OCI-LY7 (cell line): ENCODE data around the gene MTG1. TPM values are rescaled to one million over a fixed set of nuclear protein-coding genes. Genes with fewer than 3 reads are reported as not detected.
"Not testable (repeated sequence)": the region's sequence is repeated elsewhere in the genome, so short reads cannot be mapped to it uniquely, and the experiment has no call there.

ENCODE experiments used
- BruUV-seq: library from RNA; stranded (reverse); fragments of 400-500 nt; replicated peaks from 2 replicates; lab custom pipeline; 2021; lab: Mats Ljungman, UMichigan
- CTCF ChIA-PET: fragments of 300-600 bp; sonication (Branson Sonifier 250); formaldehyde crosslinking; loops from one replicate; lab custom pipeline; 2022; ENCODE audit warnings: antibody characterized with exemption; ENCODE audit not compliant: unreplicated experiment; lab: Charles Lee
- POLR2A ChIA-PET: fragments of 300-600 bp; sonication (Branson Sonifier 250); formaldehyde crosslinking; loops from one replicate; lab custom pipeline; 2022; ENCODE audit warnings: antibody characterized with exemption; lab: Charles Lee
- DNase-seq: peaks from one replicate; pipeline ENCODE4 v3.0.0-alpha.2; 2015; ENCODE audit warnings: low spot score
- H2AFZ ChIP-seq: fragments of 200-600 bp; sonication (generic), shearing (Covaris generic); 2 replicates; pipeline ENCODE4 v1.6.1; 2014; ENCODE audit warnings: mild to moderate bottlenecking, antibody characterized with exemption, low read length, moderate library complexity
- H3K27ac ChIP-seq: fragments of 200-600 bp; sonication (generic); 2 replicates; pipeline ENCODE4 v1.5.1; 2014; ENCODE audit warnings: mixed run types, low read depth, mild to moderate bottlenecking, moderate library complexity, low read length, inconsistent platforms; ENCODE audit not compliant: poor library complexity, severe bottlenecking
- H3K36me3 ChIP-seq: fragments of 200-600 bp; sonication (generic); 2 replicates; pipeline ENCODE4 v1.6.1; 2014; ENCODE audit warnings: mild to moderate bottlenecking, antibody characterized with exemption, low read length, moderate library complexity, mixed read lengths; ENCODE audit not compliant: insufficient read depth
- H3K4me1 ChIP-seq: fragments of 200-600 bp; sonication (generic); 2 replicates; pipeline ENCODE4 v1.5.1; 2014; ENCODE audit warnings: mild to moderate bottlenecking, low read length; ENCODE audit not compliant: insufficient read depth, poor library complexity, severe bottlenecking
- H3K4me2 ChIP-seq: fragments of 200-600 bp; sonication (generic); 2 replicates; pipeline ENCODE4 v1.6.1; 2014; ENCODE audit warnings: mild to moderate bottlenecking, low read length
- H3K4me3 ChIP-seq: fragments of 200-600 bp; sonication (generic); 2 replicates; pipeline ENCODE4 v1.5.1; 2014; ENCODE audit warnings: mild to moderate bottlenecking, low read depth, low read length; ENCODE audit not compliant: poor library complexity, severe bottlenecking
- H3K79me2 ChIP-seq: fragments of 200-600 bp; sonication (generic); 2 replicates; pipeline ENCODE4 v1.6.1; 2016; ENCODE audit warnings: low read depth, mild to moderate bottlenecking, low read length, moderate library complexity, mixed read lengths; ENCODE audit not compliant: insufficient read depth
- H3K9me2 ChIP-seq: fragments of 200-600 bp; sonication (generic); 2 replicates; pipeline ENCODE4 v1.6.1; 2016; ENCODE audit warnings: mild to moderate bottlenecking, low read length, mixed read lengths; ENCODE audit not compliant: insufficient read depth
- H3K9me3 ChIP-seq: fragments of 200-600 bp; sonication (generic); 2 replicates; pipeline ENCODE4 v1.6.1; 2014; ENCODE audit warnings: mild to moderate bottlenecking, mixed run types, low read length, mixed read lengths
- H4K20me1 ChIP-seq: fragments of 200-600 bp; sonication (generic); 2 replicates; pipeline ENCODE4 v1.6.1; 2014; ENCODE audit warnings: mild to moderate bottlenecking, antibody characterized with exemption, low read length, moderate library complexity, mixed read lengths; ENCODE audit not compliant: insufficient read depth
- EZH2phosphoT487 ChIP-seq: fragments of 200-600 bp; sonication (generic); IDR thresholded peaks from 2 replicates; pipeline ENCODE4 v1.6.1; 2018; ENCODE audit warnings: low read depth, borderline replicate concordance, mild to moderate bottlenecking, mixed run types, antibody characterized with exemption, low read length, moderate library complexity, mixed read lengths
- intact Hi-C: fragments of 100-400 bp; cut with micrococcal nuclease; formaldehyde crosslinking; loops from one replicate; pipeline ENCODE4 v1.10.0; 2022; ENCODE audit not compliant: unreplicated experiment
- total RNA-seq, 2 experiments: library from RNA; depleted of rRNA in 1 of 2; stranded (reverse); fragments of >200 nt in 1 of 2; shearing (Covaris generic) in 1 of 2; gene quantifications; 2 replicates each; pipeline ENCODE4 v1.2.3, GENCODE V29; 2014 to 2022
- TF ChIP-seq, protein P1 (sequence below): fragments of 200-600 bp; sonication (generic); conservative IDR thresholded peaks from 2 replicates; pipeline ENCODE4 v1.5.1; 2014; ENCODE audit warnings: mild to moderate bottlenecking, antibody characterized with exemption, low read length, moderate library complexity, mixed read lengths

Gene MTG1
- total RNA-seq, 2 experiments from 2014 or later = 85.6 to 101 TPM

DNA sequence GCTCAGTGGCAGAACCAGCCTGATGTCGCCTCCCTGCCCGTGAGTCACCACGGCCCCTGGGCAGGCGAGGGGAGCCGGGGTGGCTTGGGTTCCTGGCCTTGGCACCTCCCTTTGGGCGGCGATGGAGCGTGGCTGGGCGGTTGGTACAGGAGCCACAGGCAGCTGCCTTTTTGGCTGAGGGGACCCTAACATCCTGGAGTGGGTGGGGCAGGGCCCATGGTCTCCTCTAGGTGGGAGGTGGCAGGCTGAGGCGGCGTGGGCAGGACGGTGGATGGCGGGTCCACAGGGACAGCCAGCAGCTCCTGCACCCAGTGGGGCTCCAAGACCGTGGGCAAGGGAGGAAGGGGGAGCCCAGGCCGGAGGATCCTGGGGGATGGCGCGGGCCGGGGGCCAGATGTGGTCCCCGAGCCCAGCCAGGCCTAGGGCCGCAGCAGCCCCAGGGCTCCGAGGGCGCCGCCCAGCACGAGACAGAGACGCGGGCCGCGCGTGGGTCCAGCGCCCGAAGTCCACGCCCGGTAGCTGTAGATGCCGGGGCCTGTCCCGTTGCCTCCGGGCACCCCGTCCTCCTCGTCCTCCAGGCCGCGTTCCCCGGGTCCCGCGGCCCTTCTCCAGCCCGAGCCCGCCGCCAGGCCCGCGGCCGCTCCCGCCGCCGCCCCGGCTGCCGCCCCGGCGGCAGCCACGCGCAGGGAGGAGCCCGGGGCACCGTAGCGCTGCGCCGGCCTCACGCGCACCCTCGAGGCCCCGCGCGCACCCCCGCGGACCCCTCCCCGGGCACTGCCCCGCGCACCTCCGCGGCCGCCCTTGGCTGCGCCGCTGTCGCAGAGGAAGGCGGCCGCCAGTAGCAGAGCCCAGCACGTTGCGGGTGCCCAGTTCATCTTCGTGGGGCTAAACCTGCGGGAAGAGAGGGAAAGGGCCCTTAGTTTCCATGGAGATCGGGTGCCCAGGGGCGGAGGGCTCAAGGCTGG is 29.1 kb downstream of the MTG1 start:
- peaks cover 38% of the 10 kb centered on the region for H3K36me3 ChIP-seq
- H2AFZ ChIP-seq = no peak overlapping the region
- ChIA-PET POLR2A (no interaction called here), CTCF (no interaction called here)
- intact Hi-C loops = no loop called here
- no peak overlapping the region for H3K4me3 ChIP-seq
- H3K4me2 ChIP-seq = no peak overlapping the region
- no peaks in the 10 kb centered on the region for H3K9me3 ChIP-seq
- no peak for DNase-seq
- no peaks in the 10 kb centered on the region for H3K4me1 ChIP-seq
- H3K79me2 ChIP-seq = no peaks in the 10 kb centered on the region
- H4K20me1 ChIP-seq = no peaks in the 10 kb centered on the region
- H3K27ac ChIP-seq = no peak overlapping the region
- no TSS peak for BruUV-seq
- TF ChIP-seq EZH2phosphoT487 = no peak
- TF ChIP-seq, protein P1, sequence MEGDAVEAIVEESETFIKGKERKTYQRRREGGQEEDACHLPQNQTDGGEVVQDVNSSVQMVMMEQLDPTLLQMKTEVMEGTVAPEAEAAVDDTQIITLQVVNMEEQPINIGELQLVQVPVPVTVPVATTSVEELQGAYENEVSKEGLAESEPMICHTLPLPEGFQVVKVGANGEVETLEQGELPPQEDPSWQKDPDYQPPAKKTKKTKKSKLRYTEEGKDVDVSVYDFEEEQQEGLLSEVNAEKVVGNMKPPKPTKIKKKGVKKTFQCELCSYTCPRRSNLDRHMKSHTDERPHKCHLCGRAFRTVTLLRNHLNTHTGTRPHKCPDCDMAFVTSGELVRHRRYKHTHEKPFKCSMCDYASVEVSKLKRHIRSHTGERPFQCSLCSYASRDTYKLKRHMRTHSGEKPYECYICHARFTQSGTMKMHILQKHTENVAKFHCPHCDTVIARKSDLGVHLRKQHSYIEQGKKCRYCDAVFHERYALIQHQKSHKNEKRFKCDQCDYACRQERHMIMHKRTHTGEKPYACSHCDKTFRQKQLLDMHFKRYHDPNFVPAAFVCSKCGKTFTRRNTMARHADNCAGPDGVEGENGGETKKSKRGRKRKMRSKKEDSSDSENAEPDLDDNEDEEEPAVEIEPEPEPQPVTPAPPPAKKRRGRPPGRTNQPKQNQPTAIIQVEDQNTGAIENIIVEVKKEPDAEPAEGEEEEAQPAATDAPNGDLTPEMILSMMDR = no peak
- H3K9me2 ChIP-seq = no peaks in the 10 kb centered on the region

DNA sequence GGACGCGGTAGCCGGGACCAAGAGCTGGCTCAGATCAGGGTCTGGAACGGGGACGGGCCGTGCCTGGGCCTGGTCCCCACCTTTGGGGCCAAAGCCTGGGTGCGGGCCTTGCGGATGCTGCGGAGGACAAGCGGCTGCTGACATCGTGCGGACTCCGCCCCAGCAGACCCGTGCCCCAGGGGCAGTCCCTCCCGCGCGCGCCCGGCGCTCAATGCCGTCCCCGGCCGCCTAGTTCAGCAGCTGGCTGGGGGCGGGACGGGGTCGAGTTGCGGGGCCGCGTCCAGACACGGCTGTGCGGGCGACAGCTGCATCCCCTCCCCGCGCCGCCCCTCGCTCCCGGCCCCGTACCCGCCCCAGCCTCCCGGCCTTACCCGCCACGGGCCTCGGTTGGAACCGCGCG is 30.1 kb downstream of the MTG1 start:
- DNase-seq, H4K20me1 ChIP-seq, POLR2A ChIA-PET, H3K4me2 ChIP-seq, CTCF ChIA-PET, H3K9me3 ChIP-seq, H3K4me3 ChIP-seq, BruUV-seq, H3K4me1 ChIP-seq, H3K27ac ChIP-seq, H2AFZ ChIP-seq, H3K9me2 ChIP-seq, H3K79me2 ChIP-seq, intact Hi-C loops: not testable (repeated sequence)
- peaks cover 28% of the 10 kb centered on the region for H3K36me3 ChIP-seq

DNA sequence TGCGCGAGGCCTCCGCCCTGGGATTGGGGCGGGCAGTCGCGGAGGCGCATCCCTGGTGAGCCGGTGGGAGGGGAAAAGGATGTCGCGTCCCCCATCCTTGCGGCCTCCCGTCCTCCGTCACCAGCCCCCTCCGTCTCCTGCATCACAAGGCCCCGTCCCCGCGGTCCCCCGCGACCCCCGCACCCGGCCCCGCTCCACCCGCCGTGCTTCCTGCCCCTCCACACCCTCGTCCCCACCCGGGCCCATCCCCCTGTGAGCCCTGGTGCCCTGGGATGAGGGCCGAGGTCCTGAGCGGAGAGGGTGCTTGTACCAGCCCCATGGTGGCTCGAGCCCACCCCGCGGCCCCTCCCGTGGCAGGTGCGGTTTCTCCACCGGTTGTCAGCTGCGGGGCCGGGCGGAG is 30.6 kb downstream of the MTG1 start, which contains the start of gene SPRN:
Gene SPRN (minus strand): TSS at position 25 of the 400 bp plus-strand sequence. CDS start 944 bp downstream, outside the sequence.
- H3K27ac ChIP-seq, H3K4me3 ChIP-seq, H3K4me1 ChIP-seq, intact Hi-C loops, H3K9me2 ChIP-seq, POLR2A ChIA-PET, H3K4me2 ChIP-seq, H2AFZ ChIP-seq, BruUV-seq, H3K9me3 ChIP-seq, H3K79me2 ChIP-seq, DNase-seq, H4K20me1 ChIP-seq, CTCF ChIA-PET: not testable (repeated sequence)
- H3K36me3 ChIP-seq = peaks cover 23% of the 10 kb centered on the region

DNA sequence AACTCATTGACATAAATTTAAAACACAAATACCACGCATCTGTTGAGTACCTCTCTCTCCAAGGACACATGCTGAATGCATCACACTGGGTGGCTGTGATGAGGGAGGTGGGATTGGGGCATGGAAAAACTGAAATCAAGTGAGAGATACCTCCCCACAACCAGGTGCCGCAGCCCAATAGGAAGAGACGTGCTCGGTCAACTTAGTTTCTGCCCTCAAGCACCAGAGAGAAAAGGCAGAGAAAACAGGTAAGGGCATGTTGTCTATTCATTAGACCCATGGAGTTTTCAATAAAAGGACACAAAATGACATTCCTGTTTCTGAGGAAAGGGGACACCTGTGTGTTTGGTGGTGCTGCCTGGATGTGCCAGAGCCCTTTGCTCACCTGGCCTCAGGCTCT is 35.6 kb downstream of the MTG1 start:
- POLR2A ChIA-PET, H3K9me3 ChIP-seq, H4K20me1 ChIP-seq, H2AFZ ChIP-seq, H3K4me3 ChIP-seq, H3K4me2 ChIP-seq, intact Hi-C loops, CTCF ChIA-PET, BruUV-seq, DNase-seq, H3K9me2 ChIP-seq, H3K79me2 ChIP-seq, H3K36me3 ChIP-seq, H3K27ac ChIP-seq, H3K4me1 ChIP-seq: not testable (repeated sequence)

DNA sequence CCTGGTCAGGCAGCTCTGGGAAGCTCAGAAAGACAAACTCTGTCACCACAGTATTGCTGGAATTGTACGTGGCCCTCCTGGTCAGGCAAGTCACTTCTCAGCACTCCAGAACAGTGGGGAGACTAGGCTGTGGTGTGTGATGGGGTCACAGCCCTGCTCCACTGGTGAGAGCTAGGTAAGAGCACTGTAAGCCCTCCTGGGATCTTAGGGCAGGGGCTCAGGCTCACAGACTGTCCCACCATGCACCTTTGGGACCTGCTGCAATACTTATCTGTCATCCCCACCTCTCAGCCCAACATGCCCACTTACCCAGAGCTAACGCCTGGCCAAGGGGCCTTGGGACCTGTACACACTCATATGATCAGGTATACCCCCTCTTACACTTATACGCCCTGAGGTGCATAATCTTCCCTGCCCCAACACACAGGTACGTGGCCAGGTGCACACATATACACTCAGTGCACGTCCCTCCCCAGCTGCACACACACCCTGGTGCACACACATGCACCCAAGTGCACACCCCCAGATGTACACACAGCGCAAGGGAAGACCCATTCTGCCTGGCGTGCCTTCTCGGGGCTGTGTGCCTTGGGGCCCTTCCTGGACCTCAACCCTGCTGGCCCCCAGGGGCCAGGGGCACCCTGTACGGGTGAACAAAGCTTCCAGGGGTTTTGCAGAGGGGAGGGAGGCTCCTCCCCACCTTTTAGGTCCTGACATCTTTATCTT is 38.1 kb downstream of the MTG1 start:
- POLR2A ChIA-PET = not testable (repeated sequence)

More for the DNA sequence above, 38.1 kb downstream of the MTG1 start:
- BruUV-seq, H3K9me2 ChIP-seq, H3K79me2 ChIP-seq, intact Hi-C loops, H3K9me3 ChIP-seq, H3K4me3 ChIP-seq, H4K20me1 ChIP-seq, H3K4me1 ChIP-seq, H2AFZ ChIP-seq, H3K36me3 ChIP-seq, H3K27ac ChIP-seq, H3K4me2 ChIP-seq, DNase-seq, CTCF ChIA-PET: not testable (repeated sequence)
